Astrocyte (in vitro differentiated cells and primary cell): Measurements from ENCODE around the gene CNTN6. TPM values are rescaled to one million over a fixed set of nuclear protein-coding genes. Genes with fewer than 3 reads are reported as not detected.

ENCODE experiments used
- DNase-seq: peaks from one replicate; pipeline ENCODE4 v3.0.0-alpha.2; 2010; ENCODE audit warnings: low read depth
- FAIRE-seq: peaks from 2 replicates; lab custom pipeline; 2011; peaks lifted over from hg19 to GRCh38; lab: Jason Lieb, UNC
- H2AFZ ChIP-seq: 2 replicates; pipeline ENCODE4 v1.6.0; 2012; ENCODE audit warnings: low read depth, low read length, inconsistent platforms
- H3K27ac ChIP-seq: 2 replicates; pipeline ENCODE4 v1.5.1; 2011; ENCODE audit warnings: low read depth, low read length, inconsistent platforms
- H3K27me3 ChIP-seq: 2 replicates; pipeline ENCODE4 v1.6.0; 2011; ENCODE audit warnings: low read length, inconsistent platforms; ENCODE audit not compliant: insufficient read depth
- H3K36me3 ChIP-seq: 2 replicates; pipeline ENCODE4 v1.5.1; 2011; ENCODE audit warnings: low read length, inconsistent platforms; ENCODE audit not compliant: insufficient read depth
- H3K4me1 ChIP-seq: 2 replicates; pipeline ENCODE4 v1.5.1; 2011; ENCODE audit warnings: low read length, inconsistent platforms; ENCODE audit not compliant: insufficient read depth
- H3K4me2 ChIP-seq: 2 replicates; pipeline ENCODE4 v1.6.0; 2012; ENCODE audit warnings: low read length, inconsistent platforms
- H3K4me3 ChIP-seq: 2 replicates; pipeline ENCODE4 v1.5.1; 2011; ENCODE audit warnings: low read depth, mild to moderate bottlenecking, low read length, inconsistent platforms; ENCODE audit not compliant: insufficient read depth
- H3K79me2 ChIP-seq: 2 replicates; pipeline ENCODE4 v1.6.0; 2012; ENCODE audit warnings: mild to moderate bottlenecking, low read length, inconsistent platforms; ENCODE audit not compliant: insufficient read depth
- H3K9ac ChIP-seq: 2 replicates; pipeline ENCODE4 v1.6.0; 2012; ENCODE audit warnings: mild to moderate bottlenecking, low read length, inconsistent platforms
- H3K9me3 ChIP-seq: 2 replicates; pipeline ENCODE4 v1.5.1; 2012; ENCODE audit warnings: low read depth, mild to moderate bottlenecking, low read length, inconsistent platforms; ENCODE audit not compliant: insufficient read depth
- H4K20me1 ChIP-seq: 2 replicates; pipeline ENCODE4 v1.6.0; 2012; ENCODE audit warnings: low read length, inconsistent platforms; ENCODE audit not compliant: insufficient read depth
- H3K27ac Mint-ChIP-seq: one replicate; pipeline ENCODE4 v1.8.0; 2021; ENCODE audit warnings: mild to moderate bottlenecking, mixed read lengths; ENCODE audit not compliant: unreplicated experiment
- H3K27me3 Mint-ChIP-seq: one replicate; pipeline ENCODE4 v1.8.0; 2021; ENCODE audit warnings: low read depth, mixed read lengths; ENCODE audit not compliant: unreplicated experiment
- H3K36me3 Mint-ChIP-seq: one replicate; pipeline ENCODE4 v1.8.0; 2021; ENCODE audit warnings: low read depth, mixed read lengths; ENCODE audit not compliant: unreplicated experiment
- H3K4me1 Mint-ChIP-seq: one replicate; pipeline ENCODE4 v1.8.0; 2021; ENCODE audit warnings: low read depth, mixed read lengths; ENCODE audit not compliant: unreplicated experiment
- H3K4me3 Mint-ChIP-seq: one replicate; pipeline ENCODE4 v1.8.0; 2021; ENCODE audit warnings: mild to moderate bottlenecking, moderate library complexity, mixed read lengths; ENCODE audit not compliant: unreplicated experiment
- H3K9me3 Mint-ChIP-seq: one replicate; pipeline ENCODE4 v1.8.0; 2021; ENCODE audit warnings: mild to moderate bottlenecking, mixed read lengths; ENCODE audit not compliant: unreplicated experiment
- EZH2 ChIP-seq: IDR thresholded peaks from 2 replicates; pipeline ENCODE4 v1.6.1; 2012; ENCODE audit warnings: mild to moderate bottlenecking, low read length, inconsistent platforms; ENCODE audit not compliant: insufficient read depth
- total RNA-seq: library from RNA; stranded (reverse); gene quantifications from 2 replicates; pipeline ENCODE4 v1.2.1, GENCODE V29; 2021
- TF ChIP-seq, protein P1 (sequence below): IDR thresholded peaks from 2 replicates; pipeline ENCODE4 v1.5.1; 2011; ENCODE audit warnings: low read depth, mild to moderate bottlenecking, inconsistent platforms, low read length, moderate library complexity; ENCODE audit not compliant: insufficient read depth

Gene CNTN6
- total RNA-seq, 1 donor from 2014 or later: not detected

DNA sequence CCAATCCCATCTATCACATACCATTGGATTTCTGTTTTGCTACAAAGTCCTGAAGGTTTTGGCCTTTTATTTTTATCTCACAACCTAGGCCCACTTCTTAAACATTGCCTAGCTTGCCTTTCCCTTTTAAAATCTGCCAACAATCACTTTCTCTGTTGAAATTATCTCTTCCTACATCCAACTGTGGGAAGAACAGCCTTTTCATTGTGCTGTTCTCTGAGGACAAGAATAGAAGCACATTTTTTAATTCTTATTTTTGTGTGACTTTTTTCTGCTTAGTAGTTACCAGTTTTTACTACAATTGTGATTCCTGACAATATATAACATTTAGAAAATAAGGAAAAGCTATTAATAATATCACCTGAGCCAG lies 159.2 kb downstream of the CNTN6 start:
- Mint-ChIP-seq H3K27me3 (no peaks in the 10 kb centered on the region), H3K4me1 (no peaks in the 10 kb centered on the region), H3K36me3 (no peaks in the 10 kb centered on the region), H3K4me3 (no peak overlapping the region), H3K27ac (no peak overlapping the region), H3K9me3 (no peaks in the 10 kb centered on the region)
- Histone ChIP-seq H3K27ac (no peak overlapping the region), H4K20me1 (no peaks in the 10 kb centered on the region), H3K9ac (no peak overlapping the region), H3K4me1 (no peaks in the 10 kb centered on the region), H3K9me3 (no peaks in the 10 kb centered on the region), H3K36me3 (no peaks in the 10 kb centered on the region), H3K4me3 (no peak overlapping the region), H3K27me3 (no peaks in the 10 kb centered on the region), H3K4me2 (no peak overlapping the region), H3K79me2 (no peaks in the 10 kb centered on the region), H2AFZ (no peak overlapping the region)
- no peak for DNase-seq
- TF ChIP-seq EZH2: no peak
- TF ChIP-seq, protein P1, sequence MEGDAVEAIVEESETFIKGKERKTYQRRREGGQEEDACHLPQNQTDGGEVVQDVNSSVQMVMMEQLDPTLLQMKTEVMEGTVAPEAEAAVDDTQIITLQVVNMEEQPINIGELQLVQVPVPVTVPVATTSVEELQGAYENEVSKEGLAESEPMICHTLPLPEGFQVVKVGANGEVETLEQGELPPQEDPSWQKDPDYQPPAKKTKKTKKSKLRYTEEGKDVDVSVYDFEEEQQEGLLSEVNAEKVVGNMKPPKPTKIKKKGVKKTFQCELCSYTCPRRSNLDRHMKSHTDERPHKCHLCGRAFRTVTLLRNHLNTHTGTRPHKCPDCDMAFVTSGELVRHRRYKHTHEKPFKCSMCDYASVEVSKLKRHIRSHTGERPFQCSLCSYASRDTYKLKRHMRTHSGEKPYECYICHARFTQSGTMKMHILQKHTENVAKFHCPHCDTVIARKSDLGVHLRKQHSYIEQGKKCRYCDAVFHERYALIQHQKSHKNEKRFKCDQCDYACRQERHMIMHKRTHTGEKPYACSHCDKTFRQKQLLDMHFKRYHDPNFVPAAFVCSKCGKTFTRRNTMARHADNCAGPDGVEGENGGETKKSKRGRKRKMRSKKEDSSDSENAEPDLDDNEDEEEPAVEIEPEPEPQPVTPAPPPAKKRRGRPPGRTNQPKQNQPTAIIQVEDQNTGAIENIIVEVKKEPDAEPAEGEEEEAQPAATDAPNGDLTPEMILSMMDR: no peak
- FAIRE-seq: no peak

DNA sequence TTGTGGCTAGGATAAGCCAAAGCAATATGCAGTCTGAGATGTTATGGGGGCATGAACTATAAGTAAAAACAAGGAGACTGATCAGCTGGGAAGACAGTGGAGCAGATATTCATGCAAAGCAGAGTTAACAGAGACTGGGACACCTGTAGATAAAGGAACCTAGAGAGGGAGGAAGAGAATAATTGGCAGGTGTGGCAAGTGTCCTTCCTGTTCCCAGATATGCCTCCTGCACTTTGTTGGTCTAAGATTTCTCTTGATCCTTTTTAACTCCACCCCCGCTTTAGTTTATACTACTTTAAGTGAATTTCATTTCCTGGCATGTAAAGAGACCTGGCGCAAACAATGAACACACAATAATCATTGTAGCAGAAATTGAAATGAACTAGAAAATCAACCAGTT lies 169.4 kb downstream of the CNTN6 start:
- no peak overlapping the region for H2AFZ ChIP-seq
- no peaks in the 10 kb centered on the region for H3K4me1 Mint-ChIP-seq
- no peak for TF ChIP-seq EZH2
- TF ChIP-seq, protein P1: no peak
- H4K20me1 ChIP-seq: no peaks in the 10 kb centered on the region
- peaks cover 7% of the 10 kb centered on the region for H3K9me3 Mint-ChIP-seq
- no peak overlapping the region for H3K4me2 ChIP-seq
- no peak overlapping the region for H3K9ac ChIP-seq
- H3K27ac ChIP-seq: no peak overlapping the region
- H3K27me3 ChIP-seq: no peaks in the 10 kb centered on the region
- no peaks in the 10 kb centered on the region for H3K36me3 ChIP-seq
- no peaks in the 10 kb centered on the region for H3K27me3 Mint-ChIP-seq
- no peak overlapping the region for H3K4me3 Mint-ChIP-seq
- H3K4me1 ChIP-seq: no peaks in the 10 kb centered on the region
- FAIRE-seq (no peak), DNase-seq (no peak)
- H3K4me3 ChIP-seq: no peak overlapping the region
- no peaks in the 10 kb centered on the region for H3K79me2 ChIP-seq
- H3K27ac Mint-ChIP-seq: no peak overlapping the region
- H3K36me3 Mint-ChIP-seq: no peaks in the 10 kb centered on the region
- no peaks in the 10 kb centered on the region for H3K9me3 ChIP-seq

DNA sequence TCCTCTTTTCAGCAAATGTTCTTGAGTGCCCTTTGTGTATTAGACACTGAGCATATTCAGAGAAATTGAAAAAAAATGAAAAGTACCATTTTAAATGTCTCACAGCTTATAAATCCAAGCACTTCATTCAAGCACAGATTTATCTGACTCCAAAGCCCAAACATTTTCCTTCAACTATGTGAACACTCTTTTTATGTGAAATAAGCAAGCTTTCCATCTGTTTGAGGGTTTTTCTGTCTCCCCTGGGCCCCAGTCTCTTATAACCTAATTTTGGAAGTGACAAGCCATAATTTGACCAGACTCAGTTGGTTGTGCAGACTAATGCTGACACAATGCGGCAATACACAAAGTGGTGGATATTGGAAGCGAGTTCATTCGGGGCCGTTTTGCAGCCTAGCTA lies 170.3 kb downstream of the CNTN6 start:
- no peaks in the 10 kb centered on the region for H3K27me3 Mint-ChIP-seq
- no peaks in the 10 kb centered on the region for H3K4me1 ChIP-seq
- no peak overlapping the region for H3K27ac Mint-ChIP-seq
- H3K9me3 ChIP-seq: no peaks in the 10 kb centered on the region
- H3K36me3 Mint-ChIP-seq: no peaks in the 10 kb centered on the region
- peaks cover 7% of the 10 kb centered on the region for H3K9me3 Mint-ChIP-seq
- H3K79me2 ChIP-seq: no peaks in the 10 kb centered on the region
- TF ChIP-seq EZH2: no peak
- TF ChIP-seq, protein P1: no peak
- H3K9ac ChIP-seq: no peak overlapping the region
- DNase-seq: no peak
- H3K4me3 ChIP-seq: no peak overlapping the region
- H3K4me3 Mint-ChIP-seq: no peak overlapping the region
- H4K20me1 ChIP-seq: no peaks in the 10 kb centered on the region
- H3K36me3 ChIP-seq: no peaks in the 10 kb centered on the region
- no peak for FAIRE-seq
- H2AFZ ChIP-seq: no peak overlapping the region
- H3K4me1 Mint-ChIP-seq: no peaks in the 10 kb centered on the region
- no peak overlapping the region for H3K4me2 ChIP-seq
- no peaks in the 10 kb centered on the region for H3K27me3 ChIP-seq
- no peak overlapping the region for H3K27ac ChIP-seq
